Psoas muscle (tissue), 8 donors: ENCODE measurements around the gene ZNF300. TPM values are rescaled to one million over a fixed set of nuclear protein-coding genes. Genes with fewer than 3 reads are reported as not detected.
"Not testable (repeated sequence)": the region's sequence is repeated elsewhere in the genome, so short reads cannot be mapped to it uniquely, and the experiment has no call there.

Experiments
- ATAC-seq, 4 donors: fragments of 200-7000 bp; cut with Tn5 transposase; one replicate each; pipeline ENCODE4 v1.9.1; 2020; ENCODE audit warnings: moderate library complexity in 3 of 4, mild to moderate bottlenecking in 2 of 4
- DNase-seq, 2 donors: peaks; one replicate each; pipeline ENCODE4 v3.0.0-alpha.2; 2020
- H3K27ac ChIP-seq: fragments of 200-600 bp; one replicate; pipeline ENCODE4 v1.8.0; 2022
- H3K27me3 ChIP-seq, 3 donors: fragments of 200-600 bp in 1 of 3; one replicate each; pipeline versions ENCODE4 v1.6.1 to v1.8.0; 2013 to 2022; ENCODE audit warnings: low read length in 2 of 3, mild to moderate bottlenecking in 2 of 3, moderate library complexity in 1 of 3; ENCODE audit not compliant: insufficient read depth in 3 of 3
- H3K36me3 ChIP-seq, 2 donors: fragments of 200-600 bp in 1 of 2; one replicate each; pipeline versions ENCODE4 v1.6.1 to v1.8.0; 2013 to 2022; ENCODE audit warnings: low read depth in 1 of 2, mild to moderate bottlenecking in 1 of 2, moderate library complexity in 1 of 2; ENCODE audit not compliant: insufficient read depth in 1 of 2
- H3K4me1 ChIP-seq: fragments of 200-600 bp; one replicate; pipeline ENCODE4 v1.8.0; 2022
- H3K4me3 ChIP-seq: fragments of 200-600 bp; one replicate; pipeline ENCODE4 v1.8.0; 2022; ENCODE audit warnings: mild to moderate bottlenecking
- H3K9me3 ChIP-seq: fragments of 200-600 bp; one replicate; pipeline ENCODE4 v1.8.0; 2022
- CTCF ChIP-seq: fragments of 200-600 bp; IDR thresholded peaks from one replicate; pipeline ENCODE4 v1.8.0; 2022; ENCODE audit warnings: antibody characterized with exemption
- WGBS, 3 donors: extraction: QIAGEN DNeasy Blood & Tissue Kit; methylation state at CpG; one replicate each; pipeline versions ENCODE4 v1.1.6 to v1.1.7; 2013; 5-methylcytosine and 5-hydroxymethylcytosine counted together
- intact Hi-C, 2 donors: fragments of 100-400 bp; cut with DNase I; formaldehyde crosslinking; loops; one replicate each; pipeline versions ENCODE4 v1.11.0 to v1.14.2; 2022
- polyA plus RNA-seq, 3 donors: library from polyadenylated mRNA; stranded (reverse); fragments of 200-250 nt; gene quantifications; one replicate each; pipeline ENCODE4 v1.2.3, GENCODE V29; 2013
- total RNA-seq, 4 donors: library from RNA; stranded (reverse); fragmentation: NEBNext Ultra II Directional in 2 of 4; extraction: Animal tissue kit (Norgen Biotek cat#: 25700) in 2 of 4; gene quantifications; one replicate each; pipeline versions ENCODE4 v1.2.1 to v1.2.4, GENCODE V29; 2021 to 2023
- donor health status: healthy with polysubstance abuse.
- donor health status: DM: no; HTN: no; CAD: no; lungs with moderate emphysema.
- donor health status: Bipolar disorder and iron deficiency.
- donor health status: healthy.
- donor health status: DM: yes; HTN: yes; CAD: no.
- donor health status: DM: no; HTN: no; CAD: no.
- donor health status: DM: no; HTN: no; CAD: no.
- donor health status: DM: yes; HTN: yes; CAD: no.

The ZNF300 gene
- total and polyA plus RNA-seq, 7 donors = 0.20 to 0.77 (median 0.57) TPM

- Histone ChIP-seq H3K4me3 (no peak overlapping the region), H3K36me3 (no peaks in the 10 kb centered on the region), H3K9me3 (peaks cover 12% of the 10 kb centered on the region), H3K27ac (no peak overlapping the region), H3K27me3 (no peaks in the 10 kb centered on the region), H3K4me1 (no peaks in the 10 kb centered on the region)
- TF ChIP-seq CTCF = no peak
- ATAC-seq = no peak
- no peak for DNase-seq
- intact Hi-C loops = no loop called here
- 46 to 59% (median 59%) methylated on average over 2 of the region's 2 CpGs for WGBS, 3 donors
Measured at GRCh38 chr5:150860246-150860821, 44.4 kb downstream of the ZNF300 start.

- H3K4me3 ChIP-seq, ATAC-seq, H3K4me1 ChIP-seq, H3K27ac ChIP-seq, H3K36me3 ChIP-seq, DNase-seq, H3K27me3 ChIP-seq, H3K9me3 ChIP-seq, intact Hi-C loops: not testable (repeated sequence)
- 75 to 81% (median 76%) methylated on average over 3 of the region's 3 CpGs for WGBS, 3 donors
Measured at GRCh38 chr5:150856700-150857099, 48.1 kb downstream of the ZNF300 start.

- no peak for TF ChIP-seq CTCF
- ATAC-seq (no peak), DNase-seq (no peak)
- Histone ChIP-seq H3K36me3 (no peaks in the 10 kb centered on the region), H3K27ac (no peak overlapping the region), H3K27me3 (no peaks in the 10 kb centered on the region), H3K4me3 (no peak overlapping the region), H3K4me1 (no peaks in the 10 kb centered on the region), H3K9me3 (no peaks in the 10 kb centered on the region)
- intact Hi-C loops = no loop called here
- 93 to 96% (median 94%) methylated on average over 2 of the region's 2 CpGs for WGBS, 3 donors
Measured at GRCh38 chr5:150853561-150853960, 51.2 kb downstream of the ZNF300 start.

GRCh38 chr5:150851039-150851438, 53.7 kb downstream of the ZNF300 start:
- Histone ChIP-seq H3K27ac (no peak overlapping the region), H3K4me3 (no peak overlapping the region), H3K36me3 (no peaks in the 10 kb centered on the region), H3K9me3 (no peaks in the 10 kb centered on the region), H3K4me1 (no peaks in the 10 kb centered on the region), H3K27me3 (no peaks in the 10 kb centered on the region)
- WGBS, 3 donors = 54 to 68% (median 66%) methylated on average over 3 of the region's 3 CpGs
- no peak for DNase-seq
- TF ChIP-seq CTCF = no peak
- intact Hi-C loops = no loop called here
- no peak for ATAC-seq

GRCh38 chr5:150848271-150848670, 56.5 kb downstream of the ZNF300 start:
- no peak for TF ChIP-seq CTCF
- DNase-seq = no peak
- 68 to 75% (median 72%) methylated on average over 4 of the region's 4 CpGs for WGBS, 3 donors
- Histone ChIP-seq H3K4me1 (no peaks in the 10 kb centered on the region), H3K27me3 (no peaks in the 10 kb centered on the region), H3K36me3 (no peaks in the 10 kb centered on the region), H3K27ac (no peak overlapping the region), H3K9me3 (no peaks in the 10 kb centered on the region), H3K4me3 (no peak overlapping the region)
- no peak for ATAC-seq
- intact Hi-C loops = loop anchor here (5.0 kb wide), 2 partner anchors 46 to 286 kb away; no protein-coding TSS in a partner anchor
